Neuron (in vitro differentiated cells): ENCODE measurements around the gene DMKN.
A peak's percentile ranks its signal among the peaks of the same experiment; 100 is the strongest.

ENCODE experiments used
- H2AFZ ChIP-seq: one replicate; pipeline ENCODE4 v1.6.1; 2013; ENCODE audit warnings: low read depth, mild to moderate bottlenecking, inconsistent platforms, low read length, moderate library complexity
- H3K27me3 ChIP-seq: one replicate; pipeline ENCODE4 v1.6.1; 2013; ENCODE audit warnings: low read length; ENCODE audit not compliant: insufficient read depth
- H3K36me3 ChIP-seq: one replicate; pipeline ENCODE4 v1.6.1; 2013; ENCODE audit warnings: low read length; ENCODE audit not compliant: insufficient read depth
- H3K4me1 ChIP-seq: one replicate; pipeline ENCODE4 v1.6.1; 2013; ENCODE audit warnings: low read length; ENCODE audit not compliant: insufficient read depth
- H3K4me3 ChIP-seq: 2 replicates; pipeline ENCODE4 v1.5.1; 2013; ENCODE audit warnings: mild to moderate bottlenecking, low read length, moderate library complexity
- H3K9me3 ChIP-seq: one replicate; pipeline ENCODE4 v1.6.1; 2013; ENCODE audit warnings: low read length

DMKN gene

GRCh38 chr19:35556025-35556590 is 42.7 kb upstream of the DMKN start:
- Histone ChIP-seq H2AFZ (no peak overlapping the region), H3K9me3 (peaks cover 2% of the 10 kb centered on the region), H3K4me3 (no peak overlapping the region), H3K36me3 (no peaks in the 10 kb centered on the region), H3K4me1 (peaks cover 3% of the 10 kb centered on the region), H3K27me3 (peaks cover 49% of the 10 kb centered on the region)

GRCh38 chr19:35555301-35556005 is 42.0 kb upstream of the DMKN start:
- peaks cover 3% of the 10 kb centered on the region for H3K4me1 ChIP-seq
- peaks cover 46% of the 10 kb centered on the region for H3K27me3 ChIP-seq
- H3K9me3 ChIP-seq = peaks cover 2% of the 10 kb centered on the region
- no peak overlapping the region for H2AFZ ChIP-seq
- H3K36me3 ChIP-seq = no peaks in the 10 kb centered on the region
- H3K4me3 ChIP-seq = no peak overlapping the region

- H3K9me3 ChIP-seq = no peaks in the 10 kb centered on the region
Observed at GRCh38 chr19:35554076-35554475, 40.6 kb upstream of the DMKN start.

GRCh38 chr19:35553385-35554000 is 40.0 kb upstream of the DMKN start:
- Histone ChIP-seq H3K4me3 (no peak overlapping the region), H3K9me3 (no peaks in the 10 kb centered on the region), H2AFZ (no peak overlapping the region), H3K4me1 (peaks cover 3% of the 10 kb centered on the region), H3K27me3 (peaks cover 28% of the 10 kb centered on the region), H3K36me3 (no peaks in the 10 kb centered on the region)

More at GRCh38 chr19:35554076-35554475, 40.6 kb upstream of the DMKN start:
- Histone ChIP-seq H3K36me3 (no peaks in the 10 kb centered on the region), H2AFZ (no peak overlapping the region), H3K4me1 (peaks cover 3% of the 10 kb centered on the region), H3K27me3 (peaks cover 34% of the 10 kb centered on the region), H3K4me3 (no peak overlapping the region)

GRCh38 chr19:35552534-35553384 is 39.3 kb upstream of the DMKN start:
- Histone ChIP-seq H2AFZ (no peak overlapping the region), H3K36me3 (no peaks in the 10 kb centered on the region), H3K4me3 (no peak overlapping the region), H3K4me1 (peaks cover 3% of the 10 kb centered on the region), H3K27me3 (peaks cover 22% of the 10 kb centered on the region), H3K9me3 (no peaks in the 10 kb centered on the region)

GRCh38 chr19:35551091-35551810 is 37.8 kb upstream of the DMKN start:
- H2AFZ ChIP-seq = no peak overlapping the region
- H3K4me3 ChIP-seq = no peak overlapping the region
- no peaks in the 10 kb centered on the region for H3K9me3 ChIP-seq
- peaks cover 13% of the 10 kb centered on the region for H3K27me3 ChIP-seq
- peaks cover 3% of the 10 kb centered on the region for H3K4me1 ChIP-seq
- no peaks in the 10 kb centered on the region for H3K36me3 ChIP-seq

- H3K36me3 ChIP-seq = no peaks in the 10 kb centered on the region
- no peaks in the 10 kb centered on the region for H3K9me3 ChIP-seq
- H3K27me3 ChIP-seq = peaks cover 12% of the 10 kb centered on the region
- no peak overlapping the region for H2AFZ ChIP-seq
- H3K4me3 ChIP-seq = no peak overlapping the region
- peaks cover 7% of the 10 kb centered on the region for H3K4me1 ChIP-seq
Observed at GRCh38 chr19:35549879-35550523, 36.6 kb upstream of the DMKN start.

GRCh38 chr19:35549174-35549788 is 35.8 kb upstream of the DMKN start:
- Histone ChIP-seq H3K4me1 (peaks cover 12% of the 10 kb centered on the region), H2AFZ (no peak overlapping the region), H3K36me3 (no peaks in the 10 kb centered on the region), H3K9me3 (no peaks in the 10 kb centered on the region), H3K4me3 (no peak overlapping the region), H3K27me3 (peaks cover 5% of the 10 kb centered on the region)

GRCh38 chr19:35546532-35546931 is 33.1 kb upstream of the DMKN start:
- H3K4me1 ChIP-seq = peaks cover 13% of the 10 kb centered on the region
- peak overlapping the region; percentile 58 for H3K4me3 ChIP-seq
- H3K36me3 ChIP-seq = no peaks in the 10 kb centered on the region
- H3K27me3 ChIP-seq = no peaks in the 10 kb centered on the region
- H3K9me3 ChIP-seq = no peaks in the 10 kb centered on the region
- no peak overlapping the region for H2AFZ ChIP-seq

- Histone ChIP-seq H3K9me3 (no peaks in the 10 kb centered on the region), H3K36me3 (no peaks in the 10 kb centered on the region), H2AFZ (peak overlapping the region; percentile 86), H3K27me3 (no peaks in the 10 kb centered on the region), H3K4me1 (peaks cover 13% of the 10 kb centered on the region), H3K4me3 (peak overlapping the region; percentile 58)
Observed at GRCh38 chr19:35545855-35546381, 32.5 kb upstream of the DMKN start.

GRCh38 chr19:35545001-35545854 is 31.8 kb upstream of the DMKN start, which contains the start of gene TMEM147:
TSS of gene TMEM147 (plus strand) at chr19:35545626. CDS start at chr19:35545740, 114 bp downstream.
- Histone ChIP-seq H3K36me3 (no peaks in the 10 kb centered on the region), H3K9me3 (no peaks in the 10 kb centered on the region), H3K4me1 (peaks cover 13% of the 10 kb centered on the region), H3K27me3 (no peaks in the 10 kb centered on the region), H2AFZ (peak within 1 kb of the TSS; percentile 86), H3K4me3 (peak within 1 kb of the TSS; percentile 58)
